Aorta (tissue), 5 donors: ENCODE results near the gene CCDC169. TPM values are rescaled to one million over a fixed set of nuclear protein-coding genes. Genes with fewer than 3 reads are reported as not detected.
A peak's percentile ranks its signal among the peaks of the same experiment; 100 is the strongest.

Experiments
- ATAC-seq: fragments of 200-7000 bp; cut with Tn5 transposase; one replicate; pipeline ENCODE4 v1.9.1; 2022; ENCODE audit warnings: moderate library complexity; ENCODE audit not compliant: low FRiP score
- DNase-seq, 2 donors: peaks; one replicate each; pipeline ENCODE4 v3.0.0-alpha.2; 2020
- H3K27ac ChIP-seq, 2 donors: one replicate each; pipeline ENCODE4 v1.5.1; 2013; ENCODE audit warnings: low read length in 2 of 2, mild to moderate bottlenecking in 2 of 2, moderate library complexity in 2 of 2, control low read depth in 1 of 2, inconsistent platforms in 1 of 2, low read depth in 1 of 2
- H3K27me3 ChIP-seq, 2 donors: one replicate each; pipeline ENCODE4 v1.6.1; 2013; ENCODE audit warnings: control low read depth in 1 of 2, low read length in 1 of 2, mild to moderate bottlenecking in 1 of 2, moderate library complexity in 1 of 2; ENCODE audit not compliant: insufficient read depth in 2 of 2, control insufficient read depth in 1 of 2
- H3K36me3 ChIP-seq, 2 donors: one replicate each; pipeline ENCODE4 v1.6.1; 2013; ENCODE audit warnings: control low read depth in 1 of 2, low read length in 1 of 2, mild to moderate bottlenecking in 1 of 2; ENCODE audit not compliant: insufficient read depth in 2 of 2, control insufficient read depth in 1 of 2
- H3K4me1 ChIP-seq, 2 donors: one replicate each; pipeline ENCODE4 v1.6.1; 2013; ENCODE audit warnings: low read length in 2 of 2, control low read depth in 1 of 2, mild to moderate bottlenecking in 1 of 2, moderate library complexity in 1 of 2; ENCODE audit not compliant: insufficient read depth in 2 of 2, control insufficient read depth in 1 of 2
- H3K4me3 ChIP-seq, 2 donors: one replicate each; pipeline ENCODE4 v1.5.1; 2013; ENCODE audit warnings: low read length in 2 of 2, control low read depth in 1 of 2, mild to moderate bottlenecking in 1 of 2
- H3K9me3 ChIP-seq: one replicate; pipeline ENCODE4 v1.6.1; 2013; ENCODE audit warnings: mild to moderate bottlenecking, low read length; ENCODE audit not compliant: control insufficient read depth
- WGBS, 2 donors: extraction: QIAGEN DNeasy Blood & Tissue Kit; methylation state at CpG; one replicate each; pipeline ENCODE4 v1.1.7; 2013; 5-methylcytosine and 5-hydroxymethylcytosine counted together
- intact Hi-C, 2 donors: fragments of 100-400 bp; cut with DNase I; formaldehyde crosslinking; loops; one replicate each; pipeline versions ENCODE4 v1.14.2 to v1.15.0; 2022
- long read RNA-seq, 2 donors: library from polyadenylated mRNA; unstranded; transcript quantifications; one replicate each; pipeline ENCODE4 v2.0.0, GENCODE V29; 2020 to 2021
- polyA plus RNA-seq, 2 donors: library from polyadenylated mRNA; stranded (reverse); fragments of 200-250 nt; gene quantifications; one replicate each; pipeline ENCODE4 v1.2.3, GENCODE V29; 2013
- total RNA-seq, 2 donors: library from RNA; stranded (reverse); fragmentation: NEBNext Ultra II Directional; extraction: Animal tissue kit (Norgen Biotek cat#: 25700); gene quantifications; one replicate each; pipeline ENCODE4 v1.2.1, GENCODE V29; 2021
- donor health status: healthy with polysubstance abuse.
- donor health status: Bipolar disorder and iron deficiency.
- donor health status: DM: no; HTN: no; CAD: no.
- donor health status: DM: no; HTN: no; CAD: no.
- donor health status: DM: yes; HTN: yes; CAD: no.

Gene CCDC169
- 1 to 10 TPM in 1 of 2 donors, under 1 TPM in 1; 0.55 to 1.5 TPM for total RNA-seq
- under 1 TPM in 1 of 2 donors, not detected in 1; 0.28 TPM for polyA plus RNA-seq
- long read RNA-seq, donor 1, result 0 reads
- long read RNA-seq, donor 2, result 0 reads

DNA sequence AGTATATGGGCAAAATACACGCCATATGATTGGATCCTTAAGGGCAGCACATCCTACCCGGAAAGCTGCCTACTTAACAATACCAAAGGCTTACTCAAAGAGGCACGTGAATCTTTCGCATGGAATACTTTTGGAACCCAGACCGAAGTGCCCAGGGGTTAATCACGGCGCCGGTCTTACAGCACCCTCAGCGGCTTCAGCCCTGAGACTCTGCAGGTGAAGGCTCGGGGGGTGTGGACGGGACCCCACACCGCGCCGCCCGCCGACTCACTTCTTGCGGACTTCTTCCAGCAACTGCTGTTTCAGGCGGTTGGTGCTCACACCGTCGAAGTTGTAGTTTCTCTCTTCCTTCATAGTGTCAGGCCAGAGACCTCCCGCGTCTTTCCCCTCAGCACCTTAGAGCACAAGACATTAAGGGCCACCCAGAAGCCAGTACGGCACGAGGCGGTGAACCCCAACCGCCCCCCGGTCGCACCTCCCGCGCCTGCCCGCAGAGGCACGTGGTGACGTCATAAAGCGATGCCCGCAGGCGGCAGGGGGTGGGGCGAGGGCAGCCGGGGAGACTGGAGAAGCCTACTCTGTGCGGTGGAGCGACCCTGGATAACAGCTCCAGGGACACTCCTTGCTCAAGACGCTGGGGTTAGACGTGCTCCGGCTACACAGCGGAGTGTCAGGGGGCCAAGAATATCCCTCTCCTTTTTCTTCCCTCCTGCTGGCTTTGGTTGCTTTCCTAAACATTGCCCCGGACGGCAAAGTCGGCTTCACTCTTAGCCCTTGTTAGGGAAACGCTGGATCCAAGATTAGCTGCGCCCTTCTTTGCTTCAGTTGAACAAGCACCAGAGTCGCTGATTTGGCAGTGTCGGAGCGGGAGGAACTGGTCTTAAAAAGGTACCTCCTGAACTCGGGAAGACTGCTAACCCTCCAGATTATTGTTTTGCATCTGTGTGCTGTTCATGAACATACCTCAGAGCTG is at the start of gene CCDC169:
Gene CCDC169 (minus strand): TSS at position 449 of the 973 bp plus-strand sequence. CDS start 95 bp downstream, at position 354.
- peak; percentile 86 for ATAC-seq
- 0% methylated on average over 53 of the region's 53 CpGs for WGBS, 2 donors
- intact Hi-C loops, result no loop called here
- no peaks in the 10 kb centered on the region for H3K9me3 ChIP-seq
- no peak within 1 kb of the TSS for H3K27ac ChIP-seq
- no peaks in the 10 kb centered on the region for H3K4me1 ChIP-seq
- peak; percentile 75 to 92 for DNase-seq
- H3K27me3 ChIP-seq, result no peaks in the 10 kb centered on the region
- peak within 1 kb of the TSS; percentile 20 to 63 for H3K4me3 ChIP-seq
- no peaks in the 10 kb centered on the region for H3K36me3 ChIP-seq

GRCh38 chr13:36346222-36347083 is 48.8 kb upstream of the CCDC169 start, which contains the start of gene SPART:
SPART (minus strand) TSS chr13:36346394; CDS start chr13:36335830, 10,564 bp downstream.
- DNase-seq (peak; percentile 94 to 96), ATAC-seq (peak; percentile 95)
- Histone ChIP-seq H3K27me3 (no peaks in the 10 kb centered on the region), H3K9me3 (no peaks in the 10 kb centered on the region), H3K4me1 (no peaks in the 10 kb centered on the region), H3K27ac (peak within 1 kb of the TSS; percentile 78 to 91), H3K36me3 (no peaks in the 10 kb centered on the region), H3K4me3 (peak within 1 kb of the TSS; percentile 53 to 66)
- intact Hi-C loops, result loop anchor here in 1 of 2 donors (5.0 kb wide), 1 partner anchor 369 kb away; no protein-coding TSS in a partner anchor
- 0% methylated on average over 72 to 86 of the region's 86 CpGs for WGBS, 2 donors

GRCh38 chr13:36345438-36346221 is 48.0 kb upstream of the CCDC169 start:
- peak; percentile 85 to 87 for DNase-seq
- Histone ChIP-seq H3K27ac (peak overlapping the region; percentile 78 to 91), H3K36me3 (no peaks in the 10 kb centered on the region), H3K4me3 (peak overlapping the region; percentile 53 to 66), H3K9me3 (no peaks in the 10 kb centered on the region), H3K27me3 (no peaks in the 10 kb centered on the region), H3K4me1 (no peaks in the 10 kb centered on the region)
- peak; percentile 85 for ATAC-seq
- intact Hi-C loops, result loop anchor here in 1 of 2 donors (5.0 kb wide), 1 partner anchor 368 kb away; no protein-coding TSS in a partner anchor
- WGBS, 2 donors, result 0% methylated on average over 42 to 50 of the region's 50 CpGs

DNA sequence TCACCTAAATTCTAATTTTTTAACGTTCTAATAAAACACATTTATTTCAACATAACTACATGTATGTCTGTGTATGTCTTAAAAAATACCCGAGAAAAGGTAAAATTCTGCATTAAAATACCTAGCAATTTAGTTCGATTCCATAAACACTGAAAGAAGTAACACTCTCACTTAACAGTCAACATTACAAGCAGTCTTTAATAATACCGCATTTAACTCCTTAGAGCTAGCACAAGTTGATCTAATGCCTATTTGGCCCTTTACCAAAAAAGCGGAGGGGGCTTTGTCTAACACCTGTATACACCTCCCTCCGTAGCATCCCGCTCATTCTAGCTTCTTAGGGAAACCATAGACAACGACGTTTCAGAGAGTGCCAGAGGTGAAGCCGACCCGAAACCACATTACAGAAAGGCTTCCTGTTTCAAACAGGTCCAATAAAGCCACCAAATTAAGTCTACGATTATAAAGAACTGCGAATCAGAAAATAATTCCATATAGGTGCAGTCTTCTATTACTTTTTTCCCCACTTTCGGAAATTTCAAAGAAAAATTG is 47.3 kb upstream of the CCDC169 start:
- Histone ChIP-seq H3K9me3 (no peaks in the 10 kb centered on the region), H3K4me1 (no peaks in the 10 kb centered on the region), H3K27ac (peak overlapping the region; percentile 78 to 84), H3K36me3 (no peaks in the 10 kb centered on the region), H3K27me3 (no peaks in the 10 kb centered on the region), H3K4me3 (peak overlapping the region; percentile 53 to 66)
- 4 to 5% methylated on average over 14 of the region's 14 CpGs for WGBS, 2 donors
- ATAC-seq (no peak), DNase-seq (no peak)
- intact Hi-C loops, result loop anchor here in 1 of 2 donors (5.0 kb wide), 1 partner anchor 368 kb away; no protein-coding TSS in a partner anchor

DNA sequence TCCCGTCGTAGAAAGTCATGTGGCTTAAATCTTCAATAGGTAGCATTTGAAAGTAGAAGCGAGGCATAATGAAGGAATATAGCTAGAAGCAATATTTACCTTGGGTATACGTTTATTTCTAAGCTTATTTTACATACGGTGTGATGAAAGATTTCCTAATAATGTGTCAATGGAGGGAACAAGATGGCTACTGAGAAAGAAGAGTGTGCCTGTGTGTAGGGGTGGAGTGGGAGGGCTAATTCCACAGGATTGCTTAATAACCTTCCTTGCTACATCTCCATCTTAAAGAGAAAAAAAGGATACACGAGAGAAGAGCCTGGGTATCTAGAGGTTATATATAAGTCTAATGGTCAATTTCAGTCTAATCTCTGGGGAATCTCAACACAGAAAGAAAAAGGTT is 46.6 kb upstream of the CCDC169 start:
- intact Hi-C loops, result no loop called here
- no peaks in the 10 kb centered on the region for H3K27me3 ChIP-seq
- no peaks in the 10 kb centered on the region for H3K4me1 ChIP-seq
- ATAC-seq (no peak), DNase-seq (no peak)
- H3K9me3 ChIP-seq, result no peaks in the 10 kb centered on the region
- H3K27ac ChIP-seq, result no peak overlapping the region
- 68 to 72% methylated on average over 6 of the region's 6 CpGs for WGBS, 2 donors
- no peaks in the 10 kb centered on the region for H3K36me3 ChIP-seq
- H3K4me3 ChIP-seq, result no peak overlapping the region

- H3K4me1 ChIP-seq, result no peaks in the 10 kb centered on the region
- no peak overlapping the region for H3K4me3 ChIP-seq
- no peak for DNase-seq
- WGBS, 2 donors, result 90 to 93% methylated on average over 3 of the region's 3 CpGs
- no peaks in the 10 kb centered on the region for H3K36me3 ChIP-seq
- no peak for ATAC-seq
- no peaks in the 10 kb centered on the region for H3K9me3 ChIP-seq
- intact Hi-C loops, result no loop called here
- H3K27ac ChIP-seq, result no peak overlapping the region
- no peaks in the 10 kb centered on the region for H3K27me3 ChIP-seq
Measured at GRCh38 chr13:36343766-36344165, 46.2 kb upstream of the CCDC169 start.

GRCh38 chr13:36342715-36343114 is 45.1 kb upstream of the CCDC169 start:
- Histone ChIP-seq H3K27me3 (no peaks in the 10 kb centered on the region), H3K9me3 (no peaks in the 10 kb centered on the region), H3K27ac (no peak overlapping the region), H3K4me1 (peaks cover 0 to 4% of the 10 kb centered on the region in 2 donors), H3K36me3 (no peaks in the 10 kb centered on the region), H3K4me3 (no peak overlapping the region)
- ATAC-seq, result no peak
- intact Hi-C loops, result no loop called here
- no peak for DNase-seq
- 90 to 93% methylated on average over 2 of the region's 2 CpGs for WGBS, 2 donors
